Measurements from ENCODE around the gene PMS1. TPM values are rescaled to one million over a fixed set of nuclear protein-coding genes. Genes with fewer than 3 reads are reported as not detected.

The PMS1 gene
- total RNA-seq (23.5 TPM), polyA plus RNA-seq (ENCODE audit: insufficient read depth, low read depth, low replicate concordance) (6.9 TPM)
- long read RNA-seq, donor 1, partial matches to known transcripts: 0 of 4 reads
- long read RNA-seq, donor 1, other reads (novel, unspliced or antisense): 0 of 4 reads
- long read RNA-seq, donor 2, partial matches to known transcripts: 0 of 2 reads
- long read RNA-seq, donor 2, other reads (novel, unspliced or antisense): 0 of 2 reads
- long read RNA-seq, donor 3, partial matches to known transcripts: 0 of 4 reads
- long read RNA-seq, donor 3, other reads (novel, unspliced or antisense): 0 of 4 reads
- long read RNA-seq, donor 4, partial matches to known transcripts: 0 of 3 reads
- long read RNA-seq, donor 4, other reads (novel, unspliced or antisense): 0 of 3 reads
- long read RNA-seq, donor 5, partial matches to known transcripts: 0 of 2 reads
- long read RNA-seq, donor 5, other reads (novel, unspliced or antisense): 0 of 2 reads
- long read RNA-seq, donor 6, partial matches to known transcripts: 0 of 3 reads
- long read RNA-seq, donor 6, other reads (novel, unspliced or antisense): 0 of 3 reads
- long read RNA-seq, donor 7, partial matches to known transcripts: 3 of 15 reads
- long read RNA-seq, donor 7, other reads (novel, unspliced or antisense): 7 of 15 reads
- long read RNA-seq, donor 8, partial matches to known transcripts: 51 of 61 reads
- long read RNA-seq, donor 8, other reads (novel, unspliced or antisense): 6 of 61 reads
- long read RNA-seq, donor 9, partial matches to known transcripts: 0 of 1 reads
- long read RNA-seq, donor 9, other reads (novel, unspliced or antisense): 0 of 1 reads
- long read RNA-seq, donor 10, partial matches to known transcripts: 5 of 6 reads
- long read RNA-seq, donor 10, other reads (novel, unspliced or antisense): 0 of 6 reads

DNA sequence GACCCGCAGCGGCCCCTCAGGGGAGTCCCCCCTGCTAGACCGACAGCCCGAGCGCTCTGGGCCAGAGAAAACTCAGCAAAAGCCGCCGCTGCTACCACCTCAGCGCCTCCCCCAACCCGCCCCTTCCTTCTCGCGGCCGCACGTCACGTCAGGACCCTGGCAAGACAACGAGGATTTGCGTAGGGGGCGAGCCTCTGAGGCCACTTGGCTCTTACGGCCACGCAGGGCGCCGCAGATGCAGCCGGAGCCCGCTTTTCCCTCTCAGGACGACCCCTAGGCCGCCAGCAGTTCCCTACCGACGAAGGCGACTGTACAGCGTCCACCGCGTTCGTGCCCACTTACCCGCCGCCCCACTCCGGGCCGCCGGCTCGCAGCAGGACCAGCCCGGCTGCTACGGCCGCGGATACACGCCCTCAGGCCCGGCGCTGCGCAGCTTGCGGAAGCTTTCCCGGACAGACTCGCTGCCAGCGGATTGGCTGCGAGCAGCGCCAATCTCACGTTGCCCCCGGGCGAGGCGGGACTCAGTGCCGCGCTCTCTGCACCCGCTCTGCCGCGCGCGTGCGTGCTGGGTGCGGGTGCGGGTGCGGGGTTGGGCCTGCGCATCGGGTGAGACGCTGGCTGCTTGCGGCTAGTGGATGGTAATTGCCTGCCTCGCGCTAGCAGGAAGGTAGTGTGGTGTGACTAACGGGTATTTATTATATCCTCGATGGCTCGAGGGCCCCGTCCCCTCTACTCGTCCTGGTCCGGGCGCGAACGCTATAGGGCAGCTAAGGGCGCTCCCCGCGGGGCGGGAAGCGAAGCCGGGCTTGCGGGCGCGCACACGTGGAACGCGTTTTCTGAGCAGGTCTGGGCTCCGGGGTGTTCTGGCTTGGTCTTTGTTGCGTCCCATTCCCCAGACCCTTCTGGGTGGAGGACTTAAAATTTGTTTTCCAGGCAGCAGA lies at the start of gene PMS1, which contains the start of gene ORMDL1:
TSS of gene PMS1 (plus strand) at position 524 of the 941 bp plus-strand sequence. CDS start 7,360 bp downstream, outside the sequence.
TSS of gene ORMDL1 (minus strand) at position 413 of the 941 bp plus-strand sequence. CDS start 1,744 bp downstream, outside the sequence.
- peak within 1 kb of the TSS; percentile 93 to 98 (median 97) for H3K4me3 ChIP-seq (ENCODE audit: low read length in 3 of 3)

DNA sequence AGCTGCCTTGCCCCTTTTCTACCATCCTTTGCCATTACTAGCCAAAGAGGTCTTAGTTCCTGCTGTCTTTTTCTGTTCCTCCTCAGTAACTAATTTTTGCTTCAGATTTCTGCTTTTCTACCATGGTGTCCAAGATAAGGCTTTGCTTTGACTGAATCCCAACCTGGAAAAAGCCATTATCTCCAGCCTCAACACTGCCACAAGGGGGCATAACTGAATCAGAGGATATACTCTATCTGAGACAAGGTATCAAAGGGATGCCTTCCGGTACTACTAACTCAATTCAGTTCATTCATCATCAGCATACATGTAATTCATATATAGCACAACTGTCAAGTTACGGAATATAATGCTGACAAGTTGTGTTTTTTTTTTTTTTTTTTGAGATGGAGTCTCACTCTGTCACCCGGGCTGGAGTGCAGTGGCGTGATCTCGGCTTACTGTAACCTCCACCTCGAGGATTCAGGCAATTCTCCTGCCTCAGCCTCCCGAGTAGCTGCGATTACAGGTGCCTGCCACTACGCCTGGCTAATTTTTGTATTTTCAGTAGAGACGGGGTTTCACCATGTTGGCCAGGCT lies 33.1 kb upstream of the PMS1 start:
- TF ChIP-seq, protein P1, sequence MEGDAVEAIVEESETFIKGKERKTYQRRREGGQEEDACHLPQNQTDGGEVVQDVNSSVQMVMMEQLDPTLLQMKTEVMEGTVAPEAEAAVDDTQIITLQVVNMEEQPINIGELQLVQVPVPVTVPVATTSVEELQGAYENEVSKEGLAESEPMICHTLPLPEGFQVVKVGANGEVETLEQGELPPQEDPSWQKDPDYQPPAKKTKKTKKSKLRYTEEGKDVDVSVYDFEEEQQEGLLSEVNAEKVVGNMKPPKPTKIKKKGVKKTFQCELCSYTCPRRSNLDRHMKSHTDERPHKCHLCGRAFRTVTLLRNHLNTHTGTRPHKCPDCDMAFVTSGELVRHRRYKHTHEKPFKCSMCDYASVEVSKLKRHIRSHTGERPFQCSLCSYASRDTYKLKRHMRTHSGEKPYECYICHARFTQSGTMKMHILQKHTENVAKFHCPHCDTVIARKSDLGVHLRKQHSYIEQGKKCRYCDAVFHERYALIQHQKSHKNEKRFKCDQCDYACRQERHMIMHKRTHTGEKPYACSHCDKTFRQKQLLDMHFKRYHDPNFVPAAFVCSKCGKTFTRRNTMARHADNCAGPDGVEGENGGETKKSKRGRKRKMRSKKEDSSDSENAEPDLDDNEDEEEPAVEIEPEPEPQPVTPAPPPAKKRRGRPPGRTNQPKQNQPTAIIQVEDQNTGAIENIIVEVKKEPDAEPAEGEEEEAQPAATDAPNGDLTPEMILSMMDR (IDR thresholded peaks at IDR 0.05; ENCODE audit: borderline replicate concordance, extremely low read depth, insufficient read depth): peak; percentile 51
- FAIRE-seq (no peak), DNase-seq (peak in 3 of 5 donors; percentile 17 to 34 (median 18))
- Histone ChIP-seq H3K4me1 (ENCODE audit: control insufficient read depth in 2 of 3, insufficient read depth in 2 of 3, low read depth in 1 of 3, low read length in 3 of 3) (no peaks in the 10 kb centered on the region), H3K27me3 (ENCODE audit: control insufficient read depth, insufficient read depth, low read length) (no peaks in the 10 kb centered on the region), H3K9me3 (ENCODE audit: control insufficient read depth in 2 of 3, insufficient read depth in 1 of 3, low read length in 3 of 3) (no peaks in the 10 kb centered on the region), H3K9ac (ENCODE audit: low read length in 3 of 3) (no peak overlapping the region), H3K36me3 (ENCODE audit: control insufficient read depth in 2 of 3, insufficient read depth in 3 of 3, low read length in 3 of 3) (peaks cover 2 to 11% (median 7%) of the 10 kb centered on the region in 3 donors), H3K27ac (ENCODE audit: low read depth in 2 of 2, low read length in 2 of 2) (no peak overlapping the region), H3K4me3 (ENCODE audit: low read length in 3 of 3) (no peak overlapping the region)
- intact Hi-C loops (cut with DNase I): no loop called here

More for the DNA sequence above, at the start of gene PMS1, which contains the start of gene ORMDL1:
- Histone ChIP-seq H3K36me3 (ENCODE audit: control insufficient read depth in 2 of 3, insufficient read depth in 3 of 3, low read length in 3 of 3) (peaks cover 0 to 5% (median 5%) of the 10 kb centered on the region in 3 donors), H3K9ac (ENCODE audit: low read length in 3 of 3) (peak within 1 kb of the TSS; percentile 83 to 95 (median 95)), H3K27me3 (ENCODE audit: control insufficient read depth, insufficient read depth, low read length) (no peaks in the 10 kb centered on the region), H3K9me3 (ENCODE audit: control insufficient read depth in 2 of 3, insufficient read depth in 1 of 3, low read length in 3 of 3) (no peaks in the 10 kb centered on the region), H3K27ac (ENCODE audit: low read depth in 2 of 2, low read length in 2 of 2) (peak within 1 kb of the TSS; percentile 94 to 96), H3K4me1 (ENCODE audit: control insufficient read depth in 2 of 3, insufficient read depth in 2 of 3, low read depth in 1 of 3, low read length in 3 of 3) (peaks cover 2 to 10% (median 3%) of the 10 kb centered on the region in 3 donors)
- DNase-seq: peak; percentile 96 to 98 (median 98)
- FAIRE-seq: no peak
- TF ChIP-seq, protein P1 (IDR thresholded peaks at IDR 0.05; ENCODE audit: borderline replicate concordance, extremely low read depth, insufficient read depth): no peak
- intact Hi-C loops (cut with DNase I): no loop called here
